ENCODE results near the gene FRZB. TPM values are rescaled to one million over a fixed set of nuclear protein-coding genes. Genes with fewer than 3 reads are reported as not detected.
A peak's percentile ranks its signal among the peaks of the same experiment; 100 is the strongest.
"Not testable (repeated sequence)": the region's sequence is repeated elsewhere in the genome, so short reads cannot be mapped to it uniquely, and the experiment has no call there.

FRZB gene
- total and polyA plus RNA-seq, 3 experiments from 2014 or later, result not detected

DNA sequence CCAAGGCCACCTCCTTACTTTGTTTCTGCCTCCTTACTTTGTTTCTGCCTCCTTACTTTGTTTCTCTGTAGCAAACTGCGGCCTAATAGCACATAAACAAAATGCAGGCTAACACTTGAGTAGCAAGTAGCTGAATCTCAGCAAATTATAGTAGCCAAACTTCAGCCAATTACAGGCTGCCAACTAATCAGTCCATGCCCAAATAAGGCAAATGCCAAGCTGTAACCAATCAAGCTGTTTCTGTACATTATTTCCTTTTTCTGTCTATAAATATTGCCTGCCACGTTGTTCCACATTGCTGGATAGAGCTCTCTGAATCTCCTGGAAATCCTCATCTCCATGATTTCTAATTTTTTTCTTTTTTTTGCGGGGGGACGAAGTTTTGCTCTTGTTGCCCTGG, 28.7 kb upstream of the FRZB start:
- POLR2A ChIA-PET, result no interaction called here
- H3K9me3 Mint-ChIP-seq, result no peaks in the 10 kb centered on the region
- Histone ChIP-seq H3K4me3 (ENCODE audit: low read length) (no peak overlapping the region), H3K9me3 (ENCODE audit: low read length) (no peaks in the 10 kb centered on the region), H3K4me1 (ENCODE audit: insufficient read depth, low read length) (no peaks in the 10 kb centered on the region), H3K36me3 (ENCODE audit: insufficient read depth, low read length) (no peaks in the 10 kb centered on the region), H3K27me3 (ENCODE audit: insufficient read depth, low read length, poor library complexity, severe bottlenecking) (no peaks in the 10 kb centered on the region), H3K27ac (ENCODE audit: low read depth, low read length) (no peak overlapping the region)
- peaks cover 0 to 1% of the 10 kb centered on the region in 2 donors for H3K27me3 Mint-ChIP-seq
- no peaks in the 10 kb centered on the region for H3K36me3 Mint-ChIP-seq
- no peak for DNase-seq
- CTCF ChIA-PET, result no interaction called here
- H3K4me1 Mint-ChIP-seq, result peaks cover 0 to 8% (median 3%) of the 10 kb centered on the region in 3 donors
- no peak overlapping the region for H3K4me3 Mint-ChIP-seq
- H3K27ac Mint-ChIP-seq, result no peak overlapping the region

DNA sequence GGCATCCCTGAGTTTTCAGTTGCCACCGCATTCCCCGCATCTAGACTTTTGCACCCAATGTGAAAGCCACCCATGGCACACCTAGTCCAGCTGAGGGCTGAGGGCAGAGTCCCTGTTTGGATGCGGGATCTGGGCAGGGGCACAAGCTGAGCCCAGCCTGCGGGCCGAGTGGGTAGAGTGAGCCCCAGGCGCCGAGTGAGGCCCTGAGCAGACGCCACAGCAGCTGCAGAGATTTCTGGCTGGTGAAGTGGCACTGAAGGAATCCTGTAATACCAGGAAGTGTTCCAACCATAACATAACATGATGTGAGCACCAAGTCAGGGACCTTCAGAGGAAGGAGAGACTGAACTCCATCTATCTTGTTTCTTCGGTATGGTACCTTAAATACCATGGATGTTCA, 27.7 kb upstream of the FRZB start:
- H3K36me3 ChIP-seq (ENCODE audit: insufficient read depth, low read length), result no peaks in the 10 kb centered on the region
- no peaks in the 10 kb centered on the region for H3K9me3 Mint-ChIP-seq
- no peaks in the 10 kb centered on the region for H3K4me1 ChIP-seq (ENCODE audit: insufficient read depth, low read length)
- no peaks in the 10 kb centered on the region for H3K9me3 ChIP-seq (ENCODE audit: low read length)
- no peak overlapping the region for H3K27ac ChIP-seq (ENCODE audit: low read depth, low read length)
- H3K27ac Mint-ChIP-seq, result peak overlapping the region in 1 of 8 donors; percentile 34
- H3K4me1 Mint-ChIP-seq, result peaks cover 0 to 8% (median 3%) of the 10 kb centered on the region in 3 donors
- no peak overlapping the region for H3K4me3 Mint-ChIP-seq
- H3K4me3 ChIP-seq (ENCODE audit: low read length), result no peak overlapping the region
- peaks cover 0 to 1% of the 10 kb centered on the region in 2 donors for H3K27me3 Mint-ChIP-seq
- ChIA-PET POLR2A (no interaction called here), CTCF (no interaction called here)
- H3K36me3 Mint-ChIP-seq, result no peaks in the 10 kb centered on the region
- no peak for DNase-seq
- no peaks in the 10 kb centered on the region for H3K27me3 ChIP-seq (ENCODE audit: insufficient read depth, low read length, poor library complexity, severe bottlenecking)

DNA sequence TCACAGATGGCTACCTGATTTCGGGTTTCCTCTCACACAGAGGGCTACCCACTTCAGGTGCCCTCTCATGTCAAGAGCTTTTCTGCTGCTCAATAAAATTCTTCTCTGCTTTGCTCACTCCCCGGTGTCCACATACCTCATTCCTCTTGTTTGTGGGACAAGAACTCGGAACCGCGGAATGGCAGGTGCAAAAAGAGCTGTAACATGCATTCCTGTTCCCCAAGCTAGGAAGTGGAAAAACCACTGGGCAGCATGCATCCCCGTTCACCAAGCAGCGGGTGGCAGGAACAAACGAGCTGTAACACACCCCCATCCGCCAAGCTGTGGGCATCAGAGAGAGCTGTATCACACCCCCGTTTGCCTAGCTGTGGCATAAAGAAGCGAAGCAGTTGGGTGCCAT, 27.2 kb upstream of the FRZB start:
- H3K36me3 ChIP-seq (ENCODE audit: insufficient read depth, low read length), result no peaks in the 10 kb centered on the region
- ChIA-PET CTCF (no interaction called here), POLR2A (no interaction called here)
- Mint-ChIP-seq H3K9me3 (no peaks in the 10 kb centered on the region), H3K4me3 (no peak overlapping the region), H3K36me3 (no peaks in the 10 kb centered on the region), H3K27me3 (peaks cover 0 to 1% of the 10 kb centered on the region in 2 donors), H3K4me1 (peaks cover 0 to 3% (median 3%) of the 10 kb centered on the region in 3 donors), H3K27ac (no peak overlapping the region)
- DNase-seq, result no peak
- H3K27ac ChIP-seq (ENCODE audit: low read depth, low read length), result no peak overlapping the region
- no peaks in the 10 kb centered on the region for H3K9me3 ChIP-seq (ENCODE audit: low read length)
- no peaks in the 10 kb centered on the region for H3K27me3 ChIP-seq (ENCODE audit: insufficient read depth, low read length, poor library complexity, severe bottlenecking)
- no peaks in the 10 kb centered on the region for H3K4me1 ChIP-seq (ENCODE audit: insufficient read depth, low read length)
- H3K4me3 ChIP-seq (ENCODE audit: low read length), result no peak overlapping the region

DNA sequence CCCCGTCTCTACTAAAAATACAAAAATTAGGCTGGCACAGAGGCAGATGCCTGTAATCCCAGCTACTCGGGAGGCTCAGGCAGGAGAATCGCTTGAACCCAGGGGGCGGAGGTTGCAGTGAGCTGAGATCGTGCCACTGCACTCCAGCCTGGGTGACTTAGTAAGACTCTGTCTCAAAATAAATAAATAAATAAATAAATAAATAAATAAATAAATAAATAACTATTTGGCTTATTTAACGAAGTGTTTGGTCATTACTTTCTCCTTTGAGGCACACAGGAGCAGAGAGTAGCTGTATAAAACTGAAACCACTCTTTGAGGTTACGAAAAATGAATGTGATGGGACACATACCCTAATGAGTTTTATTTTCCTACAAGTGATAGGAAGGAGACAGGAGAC, 26.6 kb upstream of the FRZB start:
- H3K4me1 Mint-ChIP-seq; H3K36me3 Mint-ChIP-seq; CTCF ChIA-PET; H3K27ac Mint-ChIP-seq; POLR2A ChIA-PET; DNase-seq; H3K27me3 ChIP-seq (ENCODE audit: insufficient read depth, low read length, poor library complexity, severe bottlenecking); H3K4me3 Mint-ChIP-seq; H3K9me3 ChIP-seq (ENCODE audit: low read length); H3K9me3 Mint-ChIP-seq; H3K27ac ChIP-seq (ENCODE audit: low read depth, low read length); H3K36me3 ChIP-seq (ENCODE audit: insufficient read depth, low read length); H3K4me1 ChIP-seq (ENCODE audit: insufficient read depth, low read length); H3K4me3 ChIP-seq (ENCODE audit: low read length); H3K27me3 Mint-ChIP-seq: not testable (repeated sequence)

GRCh38 chr2:182891611-182892010, 25.2 kb upstream of the FRZB start:
- CTCF ChIA-PET, result interaction anchor here (1.5 kb wide), 1 partner anchor 8 kb away, joined by 4 read pairs; no protein-coding TSS in a partner anchor
- peaks cover 0 to 3% (median 3%) of the 10 kb centered on the region in 3 donors for H3K4me1 Mint-ChIP-seq
- no peak overlapping the region for H3K27ac Mint-ChIP-seq

GRCh38 chr2:182890773-182891378, 24.4 kb upstream of the FRZB start:
- H3K36me3 ChIP-seq (ENCODE audit: insufficient read depth, low read length), result no peaks in the 10 kb centered on the region
- Mint-ChIP-seq H3K36me3 (no peaks in the 10 kb centered on the region), H3K27ac (no peak overlapping the region), H3K27me3 (no peaks in the 10 kb centered on the region), H3K4me3 (no peak overlapping the region), H3K9me3 (no peaks in the 10 kb centered on the region), H3K4me1 (peaks cover 0 to 3% (median 3%) of the 10 kb centered on the region in 3 donors)
- no peak overlapping the region for H3K4me3 ChIP-seq (ENCODE audit: low read length)
- no peaks in the 10 kb centered on the region for H3K9me3 ChIP-seq (ENCODE audit: low read length)
- no peak overlapping the region for H3K27ac ChIP-seq (ENCODE audit: low read depth, low read length)
- no peaks in the 10 kb centered on the region for H3K4me1 ChIP-seq (ENCODE audit: insufficient read depth, low read length)
- POLR2A ChIA-PET, result no interaction called here
- no peak for DNase-seq
- CTCF ChIA-PET, result interaction anchor here (1.5 kb wide), 1 partner anchor 9 kb away, joined by 4 read pairs; no protein-coding TSS in a partner anchor
- no peaks in the 10 kb centered on the region for H3K27me3 ChIP-seq (ENCODE audit: insufficient read depth, low read length, poor library complexity, severe bottlenecking)

More at GRCh38 chr2:182891611-182892010, 25.2 kb upstream of the FRZB start:
- POLR2A ChIA-PET, result no interaction called here
- H3K27me3 ChIP-seq (ENCODE audit: insufficient read depth, low read length, poor library complexity, severe bottlenecking), result no peaks in the 10 kb centered on the region
- no peak for DNase-seq
- no peaks in the 10 kb centered on the region for H3K36me3 ChIP-seq (ENCODE audit: insufficient read depth, low read length)
- no peaks in the 10 kb centered on the region for H3K4me1 ChIP-seq (ENCODE audit: insufficient read depth, low read length)
- H3K9me3 Mint-ChIP-seq, result no peaks in the 10 kb centered on the region
- no peak overlapping the region for H3K4me3 ChIP-seq (ENCODE audit: low read length)
- no peak overlapping the region for H3K4me3 Mint-ChIP-seq
- H3K9me3 ChIP-seq (ENCODE audit: low read length), result no peaks in the 10 kb centered on the region
- H3K36me3 Mint-ChIP-seq, result no peaks in the 10 kb centered on the region
- no peaks in the 10 kb centered on the region for H3K27me3 Mint-ChIP-seq
- H3K27ac ChIP-seq (ENCODE audit: low read depth, low read length), result no peak overlapping the region

DNA sequence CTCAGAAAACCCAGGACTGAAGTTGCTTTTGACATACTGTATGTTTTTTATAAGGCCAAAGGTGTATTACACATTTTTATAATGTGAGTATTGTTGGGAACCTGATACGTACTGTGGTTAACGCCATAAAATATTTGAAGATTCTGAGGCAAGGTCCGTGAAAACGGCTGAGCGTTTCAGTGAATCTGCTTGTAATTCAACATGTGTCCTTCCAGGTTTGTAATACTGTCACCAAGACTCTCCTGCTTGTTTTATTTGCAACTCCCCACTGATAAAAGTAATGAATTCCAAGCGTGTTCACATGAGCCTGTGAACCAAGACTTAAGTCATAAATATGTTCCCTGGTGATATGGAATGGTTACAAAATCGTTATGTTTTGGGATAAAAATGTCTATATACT, 23.9 kb upstream of the FRZB start:
- H3K27me3 Mint-ChIP-seq, result peaks cover 0 to 1% of the 10 kb centered on the region in 2 donors
- H3K36me3 Mint-ChIP-seq, result no peaks in the 10 kb centered on the region
- POLR2A ChIA-PET, result no interaction called here

GRCh38 chr2:182887753-182888415, 21.4 kb upstream of the FRZB start:
- no peaks in the 10 kb centered on the region for H3K27me3 ChIP-seq (ENCODE audit: insufficient read depth, low read length, poor library complexity, severe bottlenecking)
- peaks cover 0 to 3% (median 3%) of the 10 kb centered on the region in 3 donors for H3K4me1 Mint-ChIP-seq
- no peak for DNase-seq
- H3K27ac ChIP-seq (ENCODE audit: low read depth, low read length), result no peak overlapping the region
- ChIA-PET POLR2A (no interaction called here), CTCF (no interaction called here)
- H3K4me1 ChIP-seq (ENCODE audit: insufficient read depth, low read length), result no peaks in the 10 kb centered on the region
- H3K4me3 ChIP-seq (ENCODE audit: low read length), result no peak overlapping the region
- no peaks in the 10 kb centered on the region for H3K9me3 ChIP-seq (ENCODE audit: low read length)
- H3K27me3 Mint-ChIP-seq, result peaks cover 0 to 1% of the 10 kb centered on the region in 2 donors
- H3K4me3 Mint-ChIP-seq, result no peak overlapping the region
- H3K27ac Mint-ChIP-seq, result no peak overlapping the region
- H3K9me3 Mint-ChIP-seq, result no peaks in the 10 kb centered on the region
- H3K36me3 ChIP-seq (ENCODE audit: insufficient read depth, low read length), result no peaks in the 10 kb centered on the region
- H3K36me3 Mint-ChIP-seq, result no peaks in the 10 kb centered on the region

More for the DNA sequence above, 23.9 kb upstream of the FRZB start:
- Mint-ChIP-seq H3K4me3 (no peak overlapping the region), H3K27ac (no peak overlapping the region), H3K4me1 (peaks cover 0 to 3% (median 3%) of the 10 kb centered on the region in 3 donors), H3K9me3 (no peaks in the 10 kb centered on the region)
- no peaks in the 10 kb centered on the region for H3K36me3 ChIP-seq (ENCODE audit: insufficient read depth, low read length)
- H3K9me3 ChIP-seq (ENCODE audit: low read length), result no peaks in the 10 kb centered on the region
- no peak overlapping the region for H3K27ac ChIP-seq (ENCODE audit: low read depth, low read length)
- no peak for DNase-seq
- CTCF ChIA-PET, result no interaction called here
- no peak overlapping the region for H3K4me3 ChIP-seq (ENCODE audit: low read length)
- H3K4me1 ChIP-seq (ENCODE audit: insufficient read depth, low read length), result no peaks in the 10 kb centered on the region
- H3K27me3 ChIP-seq (ENCODE audit: insufficient read depth, low read length, poor library complexity, severe bottlenecking), result no peaks in the 10 kb centered on the region
